AG09309 (cell line): Measurements from ENCODE around the gene NAT14.

Source experiments
- DNase-seq: peaks from one replicate; pipeline ENCODE4 v3.0.0-alpha.2; 2010; ENCODE audit warnings: low read depth
- H3K4me3 ChIP-seq: 2 replicates; pipeline ENCODE4 v1.5.1; 2011; ENCODE audit warnings: mild to moderate bottlenecking, low read depth, low read length, moderate library complexity; ENCODE audit not compliant: control insufficient read depth
- TF ChIP-seq, protein P1 (sequence below): IDR thresholded peaks from 2 replicates; pipeline ENCODE4 v1.5.1; 2011; ENCODE audit warnings: mild to moderate bottlenecking, low read depth, low read length, inconsistent platforms; ENCODE audit not compliant: insufficient read depth, control insufficient read depth; ENCODE audit errors: missing control alignments

The NAT14 gene

GRCh38 chr19:55441692-55442321 lies 43.2 kb upstream of the NAT14 start:
- H3K4me3 ChIP-seq: no peak overlapping the region
- TF ChIP-seq, protein P1, sequence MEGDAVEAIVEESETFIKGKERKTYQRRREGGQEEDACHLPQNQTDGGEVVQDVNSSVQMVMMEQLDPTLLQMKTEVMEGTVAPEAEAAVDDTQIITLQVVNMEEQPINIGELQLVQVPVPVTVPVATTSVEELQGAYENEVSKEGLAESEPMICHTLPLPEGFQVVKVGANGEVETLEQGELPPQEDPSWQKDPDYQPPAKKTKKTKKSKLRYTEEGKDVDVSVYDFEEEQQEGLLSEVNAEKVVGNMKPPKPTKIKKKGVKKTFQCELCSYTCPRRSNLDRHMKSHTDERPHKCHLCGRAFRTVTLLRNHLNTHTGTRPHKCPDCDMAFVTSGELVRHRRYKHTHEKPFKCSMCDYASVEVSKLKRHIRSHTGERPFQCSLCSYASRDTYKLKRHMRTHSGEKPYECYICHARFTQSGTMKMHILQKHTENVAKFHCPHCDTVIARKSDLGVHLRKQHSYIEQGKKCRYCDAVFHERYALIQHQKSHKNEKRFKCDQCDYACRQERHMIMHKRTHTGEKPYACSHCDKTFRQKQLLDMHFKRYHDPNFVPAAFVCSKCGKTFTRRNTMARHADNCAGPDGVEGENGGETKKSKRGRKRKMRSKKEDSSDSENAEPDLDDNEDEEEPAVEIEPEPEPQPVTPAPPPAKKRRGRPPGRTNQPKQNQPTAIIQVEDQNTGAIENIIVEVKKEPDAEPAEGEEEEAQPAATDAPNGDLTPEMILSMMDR: no peak
- no peak for DNase-seq

GRCh38 chr19:55442372-55442961 lies 42.5 kb upstream of the NAT14 start:
- H3K4me3 ChIP-seq: no peak overlapping the region
- no peak for DNase-seq

GRCh38 chr19:55443045-55443823 lies 41.8 kb upstream of the NAT14 start, which contains the start of gene SHISA7:
TSS of gene SHISA7 (minus strand) at chr19:55443300. CDS start at chr19:55442863, 437 bp downstream.
- no peak for DNase-seq
- TF ChIP-seq, protein P1: no peak
- no peak within 1 kb of the TSS for H3K4me3 ChIP-seq

More at GRCh38 chr19:55442372-55442961, 42.5 kb upstream of the NAT14 start:
- TF ChIP-seq, protein P1: no peak

GRCh38 chr19:55443824-55444480 lies 41.0 kb upstream of the NAT14 start:
- DNase-seq: no peak
- no peak overlapping the region for H3K4me3 ChIP-seq
- TF ChIP-seq, protein P1: no peak

- no peak overlapping the region for H3K4me3 ChIP-seq
- TF ChIP-seq, protein P1: no peak
- DNase-seq: no peak
Measured at GRCh38 chr19:55444646-55445045, 40.3 kb upstream of the NAT14 start.

- TF ChIP-seq, protein P1: no peak
- no peak for DNase-seq
- H3K4me3 ChIP-seq: no peak overlapping the region
Measured at GRCh38 chr19:55446060-55446459, 38.9 kb upstream of the NAT14 start.
